UCSD-AML1 (cell line): ENCODE data around the gene LBR.

Source experiments
- DNase-seq: peaks from one replicate; lab custom pipeline; 2025; ENCODE audit not compliant: unreplicated experiment; lab: John Stamatoyannopoulos, UW

The LBR gene

GRCh38 chr1:225424562-225425200 lies 3.2 kb downstream of the LBR start:
- no peak for DNase-seq

DNA sequence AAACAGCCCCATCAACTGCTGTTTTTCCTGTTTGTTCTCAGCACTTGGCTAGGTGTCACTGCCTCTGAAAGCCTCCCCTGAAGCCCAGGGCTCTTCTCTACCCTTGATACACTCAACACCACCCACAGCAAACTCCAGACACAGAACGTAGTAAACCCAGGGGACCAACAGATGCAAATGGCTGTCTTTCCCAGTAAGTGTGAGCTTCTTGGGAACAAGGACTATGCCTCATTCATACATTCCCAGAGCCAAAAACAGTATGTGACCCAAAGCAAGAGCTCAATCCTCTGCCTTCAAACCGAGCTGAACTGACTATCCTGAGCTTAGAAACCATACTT lies 4.4 kb downstream of the LBR start:
- no peak for DNase-seq

DNA sequence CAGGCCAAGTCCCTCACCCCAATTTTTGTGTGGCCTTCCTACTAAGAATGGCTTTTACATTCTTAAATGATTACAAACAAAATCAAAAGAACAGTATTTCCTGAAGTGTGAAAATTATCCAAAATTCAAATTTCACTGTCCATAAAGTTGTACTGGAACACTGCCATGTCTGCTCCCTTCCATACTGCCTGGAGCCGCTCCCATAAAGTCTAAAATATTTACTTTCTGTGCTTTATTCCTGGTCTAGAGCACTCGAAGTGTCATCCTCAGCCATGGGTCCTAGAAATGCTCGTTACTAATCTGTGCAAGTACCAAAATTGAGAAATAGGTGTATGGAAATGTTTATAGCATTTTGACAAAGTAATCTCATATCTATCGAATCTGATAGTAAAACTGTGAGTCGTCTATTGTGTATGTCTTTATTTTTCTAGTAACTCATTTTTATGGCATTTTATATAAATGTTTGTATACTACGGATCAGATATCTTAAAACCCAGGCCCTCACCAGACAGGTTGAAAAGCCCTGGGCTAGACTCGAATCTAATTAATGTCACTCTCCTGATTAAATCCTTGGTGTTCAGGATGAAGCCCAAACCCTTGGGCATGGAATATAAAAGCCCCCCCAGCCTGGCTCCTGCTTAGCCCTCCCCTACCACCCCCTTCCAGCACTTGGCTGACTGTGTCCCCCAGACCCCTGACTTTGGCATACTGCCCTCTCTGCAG lies 4.9 kb downstream of the LBR start:
- no peak for DNase-seq

DNA sequence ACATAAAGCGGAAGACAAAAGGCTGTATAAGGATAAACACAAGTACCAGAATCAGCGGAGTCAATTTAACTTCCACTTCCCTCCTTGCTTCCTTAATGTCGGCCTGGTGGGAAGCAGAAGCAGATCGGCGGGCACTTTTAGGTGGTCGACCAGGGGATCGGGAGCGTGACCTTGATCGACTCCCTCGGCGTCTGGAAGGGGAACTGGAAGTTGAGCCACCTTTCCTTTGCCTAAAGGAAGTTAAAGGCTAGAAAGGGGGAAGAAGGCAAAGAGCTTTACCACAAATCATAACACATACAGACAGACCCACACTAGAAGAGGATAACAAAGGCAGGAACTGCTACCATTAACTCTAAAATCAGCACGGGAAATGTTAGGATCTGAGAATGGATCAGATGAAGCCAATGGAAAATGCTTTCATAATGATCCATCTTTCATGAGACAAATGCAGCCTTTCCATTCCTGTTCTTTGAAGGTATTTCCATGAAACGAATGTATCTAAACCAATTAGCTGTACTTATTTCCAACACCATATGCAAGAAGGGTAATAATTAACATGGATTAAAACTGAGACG lies 5.7 kb downstream of the LBR start:
- no peak for DNase-seq

GRCh38 chr1:225418598-225418997 lies 9.2 kb downstream of the LBR start:
- no peak for DNase-seq

- no peak for DNase-seq
Measured at GRCh38 chr1:225418059-225418458, 9.8 kb downstream of the LBR start.

GRCh38 chr1:225415967-225416745 lies 11.7 kb downstream of the LBR start:
- no peak for DNase-seq

DNA sequence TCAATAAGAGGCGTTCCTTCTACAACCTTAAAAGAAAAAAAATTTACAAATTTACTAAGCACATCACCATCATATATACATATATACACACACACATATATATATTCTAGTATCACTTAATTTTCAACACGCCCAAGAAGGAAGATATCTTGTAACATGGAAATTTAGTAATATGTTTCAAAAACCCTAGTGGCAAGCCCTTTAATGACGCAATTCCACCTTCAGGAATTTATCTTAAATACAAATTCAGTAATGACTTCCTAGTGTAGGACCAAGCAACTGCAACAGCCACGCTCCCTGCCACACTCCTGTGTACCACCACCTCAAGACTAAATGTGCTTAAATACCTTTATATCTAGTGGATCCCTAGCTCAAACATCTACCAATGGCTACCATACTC lies 12.5 kb downstream of the LBR start:
- no peak for DNase-seq

- no peak for DNase-seq
Measured at GRCh38 chr1:225413708-225414375, 14.0 kb downstream of the LBR start.

GRCh38 chr1:225412803-225413351 lies 15.0 kb downstream of the LBR start:
- DNase-seq = no peak

- DNase-seq = no peak
Measured at GRCh38 chr1:225412321-225412720, 15.5 kb downstream of the LBR start.

GRCh38 chr1:225410036-225410435 lies 17.8 kb downstream of the LBR start:
- DNase-seq = no peak

DNA sequence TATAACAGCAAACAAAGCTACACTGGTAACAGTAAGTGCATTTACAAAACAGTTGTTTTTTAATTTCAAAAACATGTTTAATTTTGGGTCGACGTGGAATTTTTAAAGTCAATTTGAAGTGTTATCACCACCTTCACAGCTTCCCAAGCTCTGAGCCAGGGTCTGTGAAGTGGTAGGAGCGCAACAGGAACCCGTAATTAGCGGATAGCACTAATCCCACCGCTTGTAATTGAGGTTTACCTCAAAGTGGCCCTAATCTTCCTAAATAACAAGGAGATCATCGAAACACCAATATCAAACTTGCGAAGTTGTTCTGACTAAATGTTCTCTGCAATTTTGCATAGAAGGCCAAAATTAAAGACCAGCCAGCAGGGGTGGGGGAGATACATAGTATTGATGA lies 18.8 kb downstream of the LBR start:
- DNase-seq = no peak

DNA sequence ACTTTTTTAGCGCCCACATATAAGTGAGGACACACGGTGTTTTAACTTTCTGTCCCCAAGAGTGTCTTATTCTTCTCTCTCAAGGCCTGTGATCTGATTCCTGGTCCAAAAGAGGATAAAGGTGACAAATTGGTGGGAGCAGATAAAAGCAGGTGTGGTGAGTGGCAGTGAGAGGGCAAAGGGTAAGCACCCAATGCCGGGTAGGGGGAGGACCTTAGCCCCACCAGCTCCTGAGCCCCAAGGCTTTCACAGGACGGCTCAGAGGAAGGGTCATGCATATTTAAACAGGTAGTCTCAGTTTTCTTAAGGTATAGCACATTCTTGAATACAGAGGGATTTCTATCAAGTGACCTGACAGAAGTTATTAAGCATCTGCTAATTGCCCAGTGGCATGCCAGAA lies 19.6 kb downstream of the LBR start:
- no peak for DNase-seq

DNA sequence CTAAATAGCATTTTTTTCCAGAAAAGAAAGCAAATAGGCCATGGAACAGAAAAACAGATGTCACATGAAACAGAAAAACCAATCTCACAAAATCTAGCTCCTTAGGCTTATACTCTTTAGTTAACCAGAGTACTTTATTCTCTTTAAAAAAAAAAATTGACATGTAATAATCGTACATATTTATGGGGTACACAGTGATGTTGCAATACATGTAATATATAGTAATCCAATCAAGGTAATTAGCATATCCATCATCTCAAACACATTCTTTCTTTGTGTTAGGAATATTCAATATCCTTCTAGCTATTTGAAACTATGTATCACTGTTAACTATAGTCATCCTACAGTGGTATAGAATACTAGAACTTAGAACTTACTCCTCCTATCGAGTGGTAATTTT lies 20.1 kb downstream of the LBR start:
- no peak for DNase-seq

DNA sequence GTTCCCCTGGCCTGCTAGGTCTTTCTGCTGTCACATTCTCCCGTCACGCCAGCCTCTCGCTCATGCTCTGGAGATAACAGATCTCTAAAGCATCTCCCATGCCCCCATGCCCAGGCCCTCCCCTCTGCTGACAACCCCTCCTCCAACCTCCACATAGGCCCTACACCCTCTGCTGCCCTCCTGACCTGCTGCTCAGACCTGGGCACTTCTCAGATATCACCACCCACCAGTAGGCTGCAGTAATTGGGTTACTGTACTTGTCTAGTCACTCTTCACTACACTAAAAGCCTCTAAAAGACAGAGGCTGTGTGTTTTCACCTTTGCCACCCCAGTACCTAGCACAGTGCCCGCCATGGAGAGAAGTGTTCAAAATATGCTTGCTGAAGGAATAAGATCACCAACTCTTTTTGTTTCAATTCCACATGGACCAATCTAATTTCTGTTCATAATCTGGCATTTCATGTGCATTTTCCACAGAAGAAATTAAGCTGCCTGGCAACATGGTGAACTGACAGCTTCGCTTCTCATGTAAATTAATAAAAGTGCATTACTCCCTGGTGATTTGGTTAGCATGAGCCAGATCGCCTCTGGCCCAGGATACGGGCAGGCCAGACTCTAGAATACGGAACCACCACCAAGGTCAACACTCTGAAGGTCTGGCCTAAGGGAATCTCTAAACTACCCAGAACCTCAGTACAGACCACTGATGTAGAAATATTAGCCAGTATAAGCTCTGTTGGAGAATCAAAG lies 20.7 kb downstream of the LBR start:
- no peak for DNase-seq

DNA sequence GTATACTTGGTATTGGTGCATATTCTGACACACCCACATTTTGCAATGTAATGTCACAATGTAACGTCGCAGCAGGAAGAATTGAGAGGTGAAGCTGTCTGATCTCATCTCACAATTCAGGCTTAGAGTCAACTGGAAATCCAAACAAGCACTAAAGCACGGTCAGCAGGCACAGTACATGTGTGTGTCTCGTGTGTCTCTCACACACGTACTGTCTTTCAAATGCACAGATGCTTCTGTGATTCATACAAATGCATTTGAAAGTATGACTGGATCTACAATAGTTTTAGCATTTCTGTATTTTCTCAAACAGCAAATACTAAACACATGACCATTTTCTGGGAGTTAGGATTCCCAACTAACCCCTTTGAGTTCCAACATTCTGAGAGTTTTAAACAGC lies 26.9 kb downstream of the LBR start:
- no peak for DNase-seq

DNA sequence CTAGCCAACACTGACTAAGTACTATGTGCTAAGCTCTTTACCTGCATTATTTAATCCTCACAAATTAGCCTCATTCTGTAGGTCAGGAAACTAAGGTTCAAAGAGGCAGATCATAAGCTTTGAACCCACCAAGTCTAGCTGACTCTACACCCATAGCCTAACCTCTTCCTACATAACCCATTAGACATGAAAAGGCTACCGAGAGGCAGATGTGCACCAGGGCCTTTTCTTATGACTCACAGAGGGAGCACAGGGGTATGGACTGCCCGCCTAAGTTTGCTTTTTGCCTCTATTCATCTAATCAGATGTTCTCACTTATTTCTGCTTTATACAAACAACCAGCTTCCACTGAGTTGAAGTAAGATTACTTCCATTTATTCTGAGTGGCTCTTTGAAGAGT lies 31.5 kb downstream of the LBR start:
- DNase-seq = no peak

GRCh38 chr1:225389843-225390242 lies 38.0 kb downstream of the LBR start:
- no peak for DNase-seq

DNA sequence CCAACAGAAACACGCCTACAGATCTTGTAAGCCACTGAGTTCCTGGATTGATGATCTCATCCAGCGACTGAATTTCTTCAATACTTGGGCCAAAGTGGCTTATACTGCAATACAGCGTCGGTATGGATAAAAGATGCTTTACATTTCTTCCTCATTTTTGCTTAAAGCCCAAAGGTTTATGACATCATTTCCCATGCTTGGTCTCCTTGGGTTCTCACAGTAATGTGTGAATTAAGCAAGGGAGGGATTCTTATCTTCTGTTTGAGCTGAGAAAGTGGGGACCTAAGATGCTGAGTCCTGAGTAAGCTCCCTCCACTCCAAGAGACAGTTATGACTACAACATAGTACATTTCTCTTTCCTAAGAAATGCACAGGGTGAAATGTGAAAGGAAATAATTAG lies 39.5 kb downstream of the LBR start:
- DNase-seq = no peak
